ENCODE results near the gene TNFRSF1B.
"Not testable (repeated sequence)": the region's sequence is repeated elsewhere in the genome, so short reads cannot be mapped to it uniquely, and the experiment has no call there.

The TNFRSF1B gene

DNA sequence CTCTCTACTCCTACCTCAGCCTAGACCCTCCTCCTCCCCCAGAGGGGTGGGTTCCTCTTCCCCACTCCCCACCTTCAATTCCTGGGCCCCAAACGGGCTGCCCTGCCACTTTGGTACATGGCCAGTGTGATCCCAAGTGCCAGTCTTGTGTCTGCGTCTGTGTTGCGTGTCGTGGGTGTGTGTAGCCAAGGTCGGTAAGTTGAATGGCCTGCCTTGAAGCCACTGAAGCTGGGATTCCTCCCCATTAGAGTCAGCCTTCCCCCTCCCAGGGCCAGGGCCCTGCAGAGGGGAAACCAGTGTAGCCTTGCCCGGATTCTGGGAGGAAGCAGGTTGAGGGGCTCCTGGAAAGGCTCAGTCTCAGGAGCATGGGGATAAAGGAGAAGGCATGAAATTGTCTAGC is 41.5 kb downstream of the TNFRSF1B start:
- H3K4me3 ChIP-seq (ENCODE audit: low read length), result no peak overlapping the region
- DNase-seq (ENCODE audit: low read depth), result no peak
- TF ChIP-seq, protein P1, sequence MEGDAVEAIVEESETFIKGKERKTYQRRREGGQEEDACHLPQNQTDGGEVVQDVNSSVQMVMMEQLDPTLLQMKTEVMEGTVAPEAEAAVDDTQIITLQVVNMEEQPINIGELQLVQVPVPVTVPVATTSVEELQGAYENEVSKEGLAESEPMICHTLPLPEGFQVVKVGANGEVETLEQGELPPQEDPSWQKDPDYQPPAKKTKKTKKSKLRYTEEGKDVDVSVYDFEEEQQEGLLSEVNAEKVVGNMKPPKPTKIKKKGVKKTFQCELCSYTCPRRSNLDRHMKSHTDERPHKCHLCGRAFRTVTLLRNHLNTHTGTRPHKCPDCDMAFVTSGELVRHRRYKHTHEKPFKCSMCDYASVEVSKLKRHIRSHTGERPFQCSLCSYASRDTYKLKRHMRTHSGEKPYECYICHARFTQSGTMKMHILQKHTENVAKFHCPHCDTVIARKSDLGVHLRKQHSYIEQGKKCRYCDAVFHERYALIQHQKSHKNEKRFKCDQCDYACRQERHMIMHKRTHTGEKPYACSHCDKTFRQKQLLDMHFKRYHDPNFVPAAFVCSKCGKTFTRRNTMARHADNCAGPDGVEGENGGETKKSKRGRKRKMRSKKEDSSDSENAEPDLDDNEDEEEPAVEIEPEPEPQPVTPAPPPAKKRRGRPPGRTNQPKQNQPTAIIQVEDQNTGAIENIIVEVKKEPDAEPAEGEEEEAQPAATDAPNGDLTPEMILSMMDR (IDR thresholded peaks at IDR 0.05; ENCODE audit: insufficient read depth, low read depth, low read length, missing control alignments), result no peak

DNA sequence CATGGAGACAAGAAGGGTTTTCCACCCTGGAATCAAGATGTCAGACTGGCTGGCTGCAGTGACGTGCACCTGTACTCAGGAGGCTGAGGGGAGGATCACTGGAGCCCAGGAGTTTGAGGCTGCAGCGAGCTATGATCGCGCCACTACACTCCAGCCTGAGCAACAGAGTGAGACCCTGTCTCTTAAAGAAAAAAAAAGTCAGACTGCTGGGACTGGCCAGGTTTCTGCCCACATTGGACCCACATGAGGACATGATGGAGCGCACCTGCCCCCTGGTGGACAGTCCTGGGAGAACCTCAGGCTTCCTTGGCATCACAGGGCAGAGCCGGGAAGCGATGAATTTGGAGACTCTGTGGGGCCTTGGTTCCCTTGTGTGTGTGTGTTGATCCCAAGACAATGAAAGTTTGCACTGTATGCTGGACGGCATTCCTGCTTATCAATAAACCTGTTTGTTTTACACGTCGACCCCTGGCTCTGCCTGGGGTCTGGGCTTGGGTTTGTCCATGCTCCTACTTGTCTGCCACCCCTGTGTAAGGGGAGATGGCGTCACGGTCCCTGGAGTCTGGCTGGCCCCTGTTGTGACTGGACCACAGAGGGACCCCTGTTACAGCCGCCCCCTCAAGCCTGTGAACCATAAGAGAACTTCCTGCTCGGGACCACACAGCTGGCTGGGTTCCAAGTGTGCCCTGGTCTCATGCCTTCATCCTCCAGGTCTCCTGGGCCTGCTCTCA is 42.1 kb downstream of the TNFRSF1B start:
- TF ChIP-seq, protein P1 (IDR thresholded peaks at IDR 0.05; ENCODE audit: insufficient read depth, low read depth, low read length, missing control alignments), result peak; percentile 89
- no peak overlapping the region for H3K4me3 ChIP-seq (ENCODE audit: low read length)
- peak; percentile 73 for DNase-seq (ENCODE audit: low read depth)

DNA sequence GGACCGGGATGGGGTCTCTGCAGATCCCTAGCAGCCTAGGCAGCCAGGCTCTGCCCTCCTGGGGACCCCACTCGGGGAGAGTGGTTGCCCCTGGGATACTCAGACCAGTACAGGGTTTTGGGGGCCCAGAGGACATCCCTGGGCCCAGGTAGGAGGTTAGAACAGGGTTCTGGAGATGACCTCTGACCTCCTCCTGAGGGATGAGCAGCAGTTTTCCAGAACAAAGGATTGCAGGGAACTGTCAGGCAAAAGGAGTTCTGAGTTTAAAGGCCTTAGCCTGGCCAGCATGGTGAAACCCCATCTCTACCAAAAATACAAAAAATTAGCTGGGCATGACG is 42.7 kb downstream of the TNFRSF1B start:
- no peak for DNase-seq (ENCODE audit: low read depth)
- no peak overlapping the region for H3K4me3 ChIP-seq (ENCODE audit: low read length)
- TF ChIP-seq, protein P1 (IDR thresholded peaks at IDR 0.05; ENCODE audit: insufficient read depth, low read depth, low read length, missing control alignments), result no peak

DNA sequence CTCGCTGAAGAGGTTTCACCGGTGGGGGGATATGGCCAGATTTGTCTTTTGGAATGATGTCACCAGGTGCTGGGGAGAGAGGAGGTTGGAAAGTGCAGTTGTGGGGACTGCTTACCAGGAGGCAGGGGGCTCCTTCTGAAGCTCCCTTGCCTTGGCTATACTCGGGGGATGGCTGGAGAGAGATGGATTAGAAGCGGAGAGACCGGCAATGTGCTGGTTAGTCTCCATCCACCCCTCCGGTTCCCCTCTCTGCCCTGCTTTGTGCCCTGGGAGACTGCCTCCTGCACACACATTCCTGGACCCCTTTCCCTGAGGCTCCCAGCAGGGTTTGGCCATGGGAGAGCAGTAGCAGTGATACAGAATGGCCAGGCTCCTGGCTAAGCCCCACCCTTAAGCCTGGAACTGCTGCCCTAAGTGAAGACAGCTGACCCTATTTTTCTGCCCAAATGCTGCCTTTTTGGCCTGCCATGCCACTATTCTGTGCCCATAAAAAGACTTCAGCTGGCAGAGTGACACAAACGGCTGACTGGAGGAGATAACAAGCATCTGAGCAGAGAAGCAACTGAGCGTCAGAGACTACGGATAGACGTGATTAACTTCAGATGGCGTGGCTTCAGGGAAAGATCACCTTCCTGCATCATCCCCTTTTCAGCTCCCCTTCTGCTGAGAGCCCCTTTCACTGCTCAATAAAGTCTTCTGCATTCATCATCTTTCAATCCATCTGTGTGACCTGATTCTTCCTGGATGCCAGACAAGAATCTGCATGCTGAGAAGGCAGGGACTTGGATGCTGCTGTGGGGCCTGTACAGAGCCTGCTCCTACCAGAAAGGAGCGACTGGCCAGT is 48.5 kb downstream of the TNFRSF1B start:
- TF ChIP-seq, protein P1 (IDR thresholded peaks at IDR 0.05; ENCODE audit: insufficient read depth, low read depth, low read length, missing control alignments), result no peak
- no peak for DNase-seq (ENCODE audit: low read depth)
- no peak overlapping the region for H3K4me3 ChIP-seq (ENCODE audit: low read length)

DNA sequence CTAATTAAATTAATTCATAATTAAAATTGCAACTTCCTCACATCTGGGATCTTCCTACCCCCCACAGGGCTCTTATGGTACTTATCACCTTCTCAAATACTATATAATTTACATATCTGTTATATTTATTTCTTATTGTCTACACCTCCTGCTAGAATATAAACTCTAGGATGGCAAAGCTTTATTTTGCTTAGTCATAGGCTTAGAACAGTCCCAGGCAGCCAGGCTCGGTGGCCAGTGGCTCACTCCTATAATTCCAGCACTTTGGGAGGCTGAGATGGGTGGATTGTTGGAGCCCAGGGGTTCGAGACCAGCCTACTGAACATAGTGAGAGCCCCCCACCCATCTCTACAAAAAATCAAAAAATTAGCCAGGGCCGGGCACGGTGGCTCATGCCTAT is 53.0 kb downstream of the TNFRSF1B start:
- no peak for DNase-seq (ENCODE audit: low read depth)
- TF ChIP-seq, protein P1 (IDR thresholded peaks at IDR 0.05; ENCODE audit: insufficient read depth, low read depth, low read length, missing control alignments), result no peak

DNA sequence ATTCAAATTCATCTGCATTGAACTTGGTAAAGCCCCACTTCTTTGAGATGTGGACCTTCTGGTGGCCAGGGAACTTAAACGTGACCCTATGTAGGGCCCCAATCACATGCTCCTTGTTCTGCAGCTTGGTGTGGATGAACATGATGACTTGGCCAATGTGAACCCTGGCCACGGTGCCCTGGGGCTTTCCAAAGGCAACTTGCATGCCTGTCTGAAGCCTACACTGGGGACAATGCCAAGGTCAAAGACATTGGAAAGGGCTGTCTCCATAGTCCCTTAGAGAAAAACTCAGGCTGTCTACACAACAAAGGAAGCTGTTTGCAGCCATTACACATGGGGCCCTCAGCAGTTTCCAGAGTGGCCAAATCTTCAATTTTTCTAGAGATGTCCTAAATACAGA is 54.1 kb downstream of the TNFRSF1B start:
- H3K4me3 ChIP-seq (ENCODE audit: low read length), result no peak overlapping the region
- no peak for DNase-seq (ENCODE audit: low read depth)
- TF ChIP-seq, protein P1 (IDR thresholded peaks at IDR 0.05; ENCODE audit: insufficient read depth, low read depth, low read length, missing control alignments), result no peak

More for the DNA sequence above, 53.0 kb downstream of the TNFRSF1B start:
- H3K4me3 ChIP-seq (ENCODE audit: low read length), result no peak overlapping the region

DNA sequence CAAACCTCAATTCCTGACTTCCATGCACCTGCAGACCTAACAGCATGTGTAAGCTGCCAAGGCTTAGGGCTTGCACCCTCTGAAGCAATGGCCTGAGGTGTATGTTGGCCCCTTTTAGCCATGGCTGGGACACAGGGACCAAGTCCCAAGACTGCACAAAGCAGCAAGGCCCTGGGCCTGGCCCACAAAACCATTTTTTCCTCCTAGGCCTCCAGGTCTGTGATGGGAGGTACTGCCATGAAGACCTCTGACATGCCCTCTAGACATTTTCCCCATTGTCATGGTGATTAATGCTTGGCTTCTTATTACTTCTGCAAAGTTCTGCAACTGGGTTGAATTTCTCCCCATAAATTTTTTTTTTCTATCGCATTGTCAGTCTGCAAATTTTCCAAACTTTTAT is 55.9 kb downstream of the TNFRSF1B start:
- not testable (repeated sequence) for H3K4me3 ChIP-seq (ENCODE audit: low read length); DNase-seq (ENCODE audit: low read depth)

DNA sequence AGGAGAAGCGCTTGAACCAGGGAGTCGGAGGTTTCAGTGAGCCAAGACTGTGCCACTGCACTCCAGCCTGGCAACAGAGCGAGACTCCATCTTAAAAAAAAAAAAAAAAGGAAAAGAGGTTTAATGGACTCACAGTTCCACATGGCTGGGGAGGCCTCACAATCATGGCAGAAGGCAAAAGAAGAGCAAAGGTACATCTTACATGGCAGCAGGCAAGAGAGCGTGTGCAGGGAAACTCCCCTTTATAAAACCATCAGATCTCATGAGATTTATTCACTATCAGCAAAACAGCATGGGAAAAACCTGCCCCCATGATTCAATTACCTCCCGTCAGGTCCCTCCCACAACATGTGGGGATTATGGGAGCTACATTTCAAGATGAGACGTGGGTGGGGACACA is 57.3 kb downstream of the TNFRSF1B start:
- DNase-seq (ENCODE audit: low read depth); H3K4me3 ChIP-seq (ENCODE audit: low read length): not testable (repeated sequence)
